ENCODE measurements around the gene SPATA9.

DNA sequence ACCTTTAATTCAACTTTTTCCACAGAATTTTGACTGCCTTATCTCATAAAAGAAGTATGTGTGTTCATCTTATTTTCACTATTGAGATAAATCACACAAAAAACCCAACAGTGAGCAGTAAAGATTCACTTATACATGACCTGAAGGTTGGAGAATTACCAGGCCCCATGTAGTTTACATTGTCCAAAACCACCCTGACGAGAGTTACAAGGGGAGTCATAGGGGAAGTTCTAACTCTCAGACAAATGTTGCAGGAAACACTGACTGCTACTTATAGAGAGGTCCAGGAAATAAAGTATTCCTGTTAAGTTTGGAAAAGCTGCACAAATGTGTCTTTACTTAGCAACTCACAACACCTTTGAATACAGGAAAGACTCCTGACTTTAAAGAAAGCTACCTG, 14.1 kb downstream of the SPATA9 start:
- TF ChIP-seq FOXM1 (IDR thresholded peaks at IDR 0.05; ENCODE audit: low read depth) (no peak), NFIC (IDR thresholded peaks at IDR 0.05; ENCODE audit: borderline replicate concordance) (no peak), POLR2AphosphoS5 (IDR thresholded peaks at IDR 0.05; ENCODE audit: low read depth, low read length) (no peak), RFX5 (IDR thresholded peaks at IDR 0.05; ENCODE audit: low read length) (no peak), FOXJ3 (CRISPR knock-in tag; IDR thresholded peaks at IDR 0.05) (no peak), RXRA (IDR thresholded peaks at IDR 0.05; ENCODE audit: borderline replicate concordance, low read depth) (no peak)
- TF ChIP-seq, protein P1, sequence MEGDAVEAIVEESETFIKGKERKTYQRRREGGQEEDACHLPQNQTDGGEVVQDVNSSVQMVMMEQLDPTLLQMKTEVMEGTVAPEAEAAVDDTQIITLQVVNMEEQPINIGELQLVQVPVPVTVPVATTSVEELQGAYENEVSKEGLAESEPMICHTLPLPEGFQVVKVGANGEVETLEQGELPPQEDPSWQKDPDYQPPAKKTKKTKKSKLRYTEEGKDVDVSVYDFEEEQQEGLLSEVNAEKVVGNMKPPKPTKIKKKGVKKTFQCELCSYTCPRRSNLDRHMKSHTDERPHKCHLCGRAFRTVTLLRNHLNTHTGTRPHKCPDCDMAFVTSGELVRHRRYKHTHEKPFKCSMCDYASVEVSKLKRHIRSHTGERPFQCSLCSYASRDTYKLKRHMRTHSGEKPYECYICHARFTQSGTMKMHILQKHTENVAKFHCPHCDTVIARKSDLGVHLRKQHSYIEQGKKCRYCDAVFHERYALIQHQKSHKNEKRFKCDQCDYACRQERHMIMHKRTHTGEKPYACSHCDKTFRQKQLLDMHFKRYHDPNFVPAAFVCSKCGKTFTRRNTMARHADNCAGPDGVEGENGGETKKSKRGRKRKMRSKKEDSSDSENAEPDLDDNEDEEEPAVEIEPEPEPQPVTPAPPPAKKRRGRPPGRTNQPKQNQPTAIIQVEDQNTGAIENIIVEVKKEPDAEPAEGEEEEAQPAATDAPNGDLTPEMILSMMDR (IDR thresholded peaks at IDR 0.05): no peak
- TF ChIP-seq, protein P2, sequence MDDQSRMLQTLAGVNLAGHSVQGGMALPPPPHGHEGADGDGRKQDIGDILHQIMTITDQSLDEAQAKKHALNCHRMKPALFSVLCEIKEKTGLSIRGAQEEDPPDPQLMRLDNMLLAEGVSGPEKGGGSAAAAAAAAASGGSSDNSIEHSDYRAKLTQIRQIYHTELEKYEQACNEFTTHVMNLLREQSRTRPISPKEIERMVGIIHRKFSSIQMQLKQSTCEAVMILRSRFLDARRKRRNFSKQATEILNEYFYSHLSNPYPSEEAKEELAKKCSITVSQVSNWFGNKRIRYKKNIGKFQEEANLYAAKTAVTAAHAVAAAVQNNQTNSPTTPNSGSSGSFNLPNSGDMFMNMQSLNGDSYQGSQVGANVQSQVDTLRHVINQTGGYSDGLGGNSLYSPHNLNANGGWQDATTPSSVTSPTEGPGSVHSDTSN (IDR thresholded peaks at IDR 0.05): no peak
- TF ChIP-seq, protein P3, sequence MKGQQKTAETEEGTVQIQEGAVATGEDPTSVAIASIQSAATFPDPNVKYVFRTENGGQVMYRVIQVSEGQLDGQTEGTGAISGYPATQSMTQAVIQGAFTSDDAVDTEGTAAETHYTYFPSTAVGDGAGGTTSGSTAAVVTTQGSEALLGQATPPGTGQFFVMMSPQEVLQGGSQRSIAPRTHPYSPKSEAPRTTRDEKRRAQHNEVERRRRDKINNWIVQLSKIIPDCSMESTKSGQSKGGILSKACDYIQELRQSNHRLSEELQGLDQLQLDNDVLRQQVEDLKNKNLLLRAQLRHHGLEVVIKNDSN (IDR thresholded peaks at IDR 0.05; ENCODE audit: borderline replicate concordance, low read depth): no peak
